H4 (cell line): ENCODE measurements around the gene LRAT. TPM values are rescaled to one million over a fixed set of nuclear protein-coding genes. Genes with fewer than 3 reads are reported as not detected.
"Not testable (repeated sequence)": the region's sequence is repeated elsewhere in the genome, so short reads cannot be mapped to it uniquely, and the experiment has no call there.

Experiments
- DNase-seq: peaks from one replicate; pipeline ENCODE4 v3.0.0-alpha.2; 2015; ENCODE audit warnings: low spot score
- total RNA-seq: library from RNA; depleted of rRNA; stranded (reverse); fragments of >200 nt; shearing (Covaris generic); gene quantifications from 2 replicates; pipeline ENCODE4 v1.2.3, GENCODE V29; 2014; rRNA removed

The LRAT gene
- 0.14 and 0.21 TPM in 2 replicates for total RNA-seq

GRCh38 chr4:154743683-154744340 is at the start of gene LRAT:
LRAT (plus strand) TSS chr4:154744000; CDS start chr4:154744327, 327 bp downstream.
- DNase-seq = no peak

- no peak for DNase-seq
These were observed 35.9 kb upstream of the LRAT start for GRCh38 chr4:154707877-154708276.

GRCh38 chr4:154709550-154709949 is 34.2 kb upstream of the LRAT start:
- DNase-seq = no peak

- no peak for DNase-seq
These were observed 32.3 kb upstream of the LRAT start for GRCh38 chr4:154711522-154711921.

DNA sequence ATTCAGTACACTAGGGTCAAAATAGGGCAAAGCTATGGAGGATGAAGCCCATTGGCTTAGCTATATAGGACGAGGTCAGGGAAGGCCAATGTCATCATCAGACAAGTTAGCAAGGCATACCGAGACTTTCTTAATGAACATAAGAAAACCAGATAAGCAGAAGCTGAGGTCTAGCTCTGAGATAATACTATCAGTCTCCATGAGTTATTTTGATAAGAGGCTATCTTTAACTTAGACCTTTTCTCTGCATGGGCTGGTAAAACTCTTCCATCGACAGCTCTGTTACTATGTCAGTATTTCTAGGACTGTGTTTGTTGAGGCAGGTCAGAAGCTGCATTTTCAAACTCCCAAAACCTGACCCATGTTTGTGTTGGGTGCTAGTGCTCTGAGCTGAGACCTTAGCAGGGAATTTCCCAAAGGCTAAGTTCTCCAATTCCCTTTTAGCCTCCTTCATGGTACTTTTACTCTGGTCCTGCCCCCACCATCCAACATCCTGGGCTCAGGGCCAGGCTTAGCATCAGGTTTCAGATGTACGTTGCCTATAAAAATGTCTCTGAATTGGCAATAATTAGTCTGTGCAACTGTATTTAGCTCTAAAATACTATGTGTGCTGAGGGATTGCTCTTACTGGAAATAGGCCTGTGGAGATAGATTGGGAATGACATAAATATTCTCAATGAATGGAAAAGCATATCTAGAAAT is 29.3 kb upstream of the LRAT start:
- DNase-seq = no peak

- peak; percentile 41 for DNase-seq
These were observed 24.7 kb upstream of the LRAT start for GRCh38 chr4:154719087-154719486.

DNA sequence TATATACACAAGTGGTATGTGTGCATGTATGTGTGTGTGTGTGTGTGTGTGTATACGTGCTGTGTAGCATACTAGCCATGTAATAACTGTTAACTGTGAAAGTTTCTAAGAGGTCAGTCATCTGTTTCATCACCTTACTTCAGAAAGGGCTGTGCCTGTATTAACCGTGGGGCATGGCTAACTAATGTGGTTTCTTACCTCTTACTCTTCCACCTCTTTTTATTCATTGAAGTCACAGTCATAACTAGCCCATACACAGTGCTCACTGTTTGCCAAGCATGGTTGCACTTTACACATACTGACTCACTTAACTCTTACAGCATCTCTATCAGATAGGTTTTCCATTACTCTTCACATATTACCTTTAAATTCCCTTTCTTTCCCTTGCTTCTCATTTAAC is 23.7 kb upstream of the LRAT start:
- DNase-seq = no peak

GRCh38 chr4:154720618-154721267 is 23.1 kb upstream of the LRAT start:
- no peak for DNase-seq

- DNase-seq = no peak
These were observed 21.5 kb upstream of the LRAT start for GRCh38 chr4:154722262-154722661.

DNA sequence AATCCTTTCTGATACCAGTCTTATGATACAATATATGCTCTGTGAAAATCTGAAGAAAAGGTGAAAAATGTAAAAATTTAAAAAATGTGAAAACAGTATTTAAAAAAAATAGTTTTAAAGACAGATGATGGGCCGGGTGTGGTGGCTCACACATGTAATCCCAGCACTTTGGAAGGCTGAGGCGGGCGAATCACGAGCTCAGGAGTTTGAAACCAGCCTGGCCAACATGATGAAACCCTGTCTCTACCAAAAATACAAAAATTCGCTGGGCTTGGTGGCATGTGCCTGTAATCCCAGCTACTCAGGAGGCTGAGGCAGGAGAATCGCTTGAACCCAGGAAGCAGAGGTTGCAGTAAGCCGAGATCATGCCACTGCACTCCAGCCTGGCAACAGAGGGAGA is 20.2 kb upstream of the LRAT start:
- not testable (repeated sequence) for DNase-seq

GRCh38 chr4:154727540-154727939 is 16.3 kb upstream of the LRAT start:
- DNase-seq = no peak

DNA sequence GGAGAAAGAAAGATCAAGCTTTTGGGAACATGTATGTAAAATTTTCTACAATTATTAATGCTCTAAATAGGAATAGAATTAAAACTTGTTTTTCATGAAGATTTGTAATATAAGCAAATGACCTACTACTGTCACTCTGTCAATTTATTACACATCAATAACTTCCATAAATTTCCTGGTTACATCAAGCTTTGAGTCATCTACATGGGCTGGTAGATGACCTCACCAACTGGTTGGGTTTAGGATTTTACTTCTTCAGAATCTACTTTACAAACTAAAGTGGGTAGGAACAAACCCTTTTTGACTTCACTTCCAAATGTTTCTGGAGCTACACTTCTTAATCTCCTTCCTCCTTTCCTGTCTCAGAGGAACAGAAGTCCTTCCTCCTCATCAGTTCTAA is 12.0 kb upstream of the LRAT start:
- no peak for DNase-seq

GRCh38 chr4:154732669-154733068 is 11.1 kb upstream of the LRAT start:
- DNase-seq = no peak

- no peak for DNase-seq
These were observed 7.0 kb upstream of the LRAT start for GRCh38 chr4:154736770-154737169.

- DNase-seq = no peak
These were observed 5.4 kb upstream of the LRAT start for GRCh38 chr4:154738426-154738825.

GRCh38 chr4:154739111-154739510 is 4.7 kb upstream of the LRAT start:
- DNase-seq = no peak

DNA sequence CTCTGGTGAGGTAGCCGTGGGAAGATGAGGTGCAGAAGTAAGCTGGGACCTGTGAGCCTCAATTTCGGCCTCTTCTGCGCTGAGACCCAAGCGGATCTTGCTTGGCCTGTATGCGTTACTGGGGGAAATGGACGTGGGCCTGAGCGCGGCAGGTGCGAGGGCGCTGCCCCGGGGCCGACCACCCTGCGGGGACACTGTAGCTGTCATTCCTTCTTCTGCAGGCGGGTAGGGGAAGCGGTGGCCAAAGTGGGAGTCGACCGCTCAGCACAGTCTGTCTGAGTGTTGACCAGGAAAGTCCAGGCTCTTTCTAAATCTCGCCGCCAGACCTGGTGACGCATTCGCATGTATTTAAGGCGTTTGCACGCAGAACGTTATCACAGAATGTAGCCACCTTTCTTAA is 3.3 kb upstream of the LRAT start:
- DNase-seq = no peak

DNA sequence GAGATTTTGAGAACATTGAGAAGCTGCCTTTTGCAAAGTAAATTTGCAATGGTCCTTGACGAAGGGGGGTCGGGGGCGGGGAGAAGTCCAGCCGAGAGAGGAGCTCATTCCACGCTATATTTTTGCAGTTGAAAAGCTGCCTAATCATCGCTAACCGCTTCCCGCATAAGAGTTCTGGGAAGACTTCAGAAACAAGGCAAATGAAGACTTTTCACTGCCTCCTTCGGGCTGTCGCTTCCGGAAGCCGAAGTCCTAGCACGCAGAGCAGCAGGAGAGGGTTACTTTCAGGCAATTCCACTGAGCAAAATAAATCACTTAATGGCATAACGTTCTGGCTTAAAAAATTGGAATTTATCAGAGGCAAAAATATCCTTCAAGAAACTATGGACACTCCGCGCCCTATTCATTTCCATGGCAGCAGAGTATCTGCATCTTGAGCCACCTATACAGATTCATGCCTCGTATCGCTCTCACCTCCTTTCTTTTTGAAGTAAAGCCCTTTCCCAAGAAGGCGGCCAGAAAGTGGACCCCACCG is 2.6 kb upstream of the LRAT start:
- DNase-seq = no peak

DNA sequence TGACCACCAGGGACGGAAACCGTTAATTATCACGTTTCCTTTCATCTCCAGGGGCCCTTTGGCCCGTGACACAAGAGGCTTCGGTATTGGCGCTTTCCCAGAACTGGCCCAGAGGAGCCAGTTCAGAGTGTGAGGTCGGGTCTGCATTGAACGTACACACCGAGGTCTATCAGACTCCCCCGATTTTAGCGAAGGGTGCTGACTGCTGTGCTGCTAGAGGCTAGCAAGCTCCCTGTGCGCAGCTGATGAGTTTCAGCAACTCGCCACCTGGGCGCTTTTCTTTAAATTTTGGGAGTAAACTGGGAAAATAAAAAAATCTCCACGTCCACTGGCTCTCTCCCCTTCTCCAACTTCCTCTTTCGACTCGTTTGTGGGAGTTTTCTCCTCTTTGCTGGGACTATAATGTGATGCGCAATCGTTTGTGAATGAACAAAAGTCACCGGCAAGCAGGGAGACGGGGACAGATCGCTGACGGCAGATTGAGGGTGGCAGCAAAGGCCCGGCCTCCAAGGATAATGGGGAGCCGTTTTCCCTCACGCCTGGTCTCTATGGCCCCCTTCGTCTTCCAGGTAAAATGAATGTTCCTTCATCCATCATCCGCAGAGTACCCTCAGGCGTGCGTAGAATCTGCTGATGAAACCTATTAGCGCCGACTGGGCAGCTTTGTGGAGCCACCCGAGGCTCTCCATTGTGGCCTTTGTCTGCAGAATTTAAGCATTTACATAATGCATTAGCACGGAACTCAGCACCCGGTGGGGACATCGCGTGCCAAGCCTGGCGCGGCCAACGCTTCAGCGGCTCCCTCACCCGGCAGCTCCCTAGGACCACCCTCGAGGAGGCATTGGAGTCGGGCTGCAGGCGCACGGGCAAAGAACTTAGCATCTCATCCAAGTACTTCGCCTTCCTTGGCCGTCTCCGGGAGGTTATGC is 1.6 kb upstream of the LRAT start:
- DNase-seq = no peak

DNA sequence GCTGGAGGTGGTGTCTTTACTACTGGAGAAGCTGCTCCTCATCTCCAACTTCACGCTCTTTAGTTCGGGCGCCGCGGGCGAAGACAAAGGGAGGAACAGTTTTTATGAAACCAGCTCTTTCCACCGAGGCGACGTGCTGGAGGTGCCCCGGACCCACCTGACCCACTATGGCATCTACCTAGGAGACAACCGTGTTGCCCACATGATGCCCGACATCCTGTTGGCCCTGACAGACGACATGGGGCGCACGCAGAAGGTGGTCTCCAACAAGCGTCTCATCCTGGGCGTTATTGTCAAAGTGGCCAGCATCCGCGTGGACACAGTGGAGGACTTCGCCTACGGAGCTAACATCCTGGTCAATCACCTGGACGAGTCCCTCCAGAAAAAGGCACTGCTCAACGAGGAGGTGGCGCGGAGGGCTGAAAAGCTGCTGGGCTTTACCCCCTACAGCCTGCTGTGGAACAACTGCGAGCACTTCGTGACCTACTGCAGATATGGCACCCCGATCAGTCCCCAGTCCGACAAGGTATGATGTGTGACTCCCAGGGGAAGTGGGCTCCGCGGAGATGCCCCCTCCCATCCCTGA is 634 bp downstream of the LRAT start:
- DNase-seq = no peak

DNA sequence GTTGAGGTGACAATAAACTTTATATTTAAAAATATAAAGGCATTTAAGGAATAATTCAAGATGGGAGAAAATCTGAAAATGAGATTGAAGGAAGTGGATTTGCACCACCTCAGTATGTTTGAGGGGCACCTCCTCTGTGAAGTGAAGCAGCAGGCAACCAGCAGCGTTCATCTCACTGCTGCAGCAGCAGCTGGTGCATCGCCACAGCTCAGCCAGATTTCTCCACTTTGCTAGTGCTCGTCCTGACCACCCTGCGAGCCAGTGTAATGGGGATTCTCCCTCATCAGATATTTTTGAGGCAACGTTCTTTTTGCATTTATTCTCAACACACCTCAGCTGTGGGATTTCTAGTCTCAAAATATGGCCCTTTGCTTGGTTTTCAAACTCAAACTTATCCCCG is 13.9 kb downstream of the LRAT start:
- no peak for DNase-seq
